Hematopoietic multipotent progenitor cell treated with erythropoietin and hydrocortisone succinate and interleukin-3 and kit ligand, for 6 days (in vitro differentiated cells): ENCODE measurements around the gene BCR.
A peak's percentile ranks its signal among the peaks of the same experiment; 100 is the strongest.
"Not testable (repeated sequence)": the region's sequence is repeated elsewhere in the genome, so short reads cannot be mapped to it uniquely, and the experiment has no call there.

Source experiments
- DNase-seq: peaks from one replicate; pipeline ENCODE4 v3.0.0-alpha.2; 2015

Gene BCR

GRCh38 chr22:23291806-23292452 lies 111.6 kb downstream of the BCR start:
- DNase-seq: no peak

GRCh38 chr22:23292453-23293350 lies 112.4 kb downstream of the BCR start:
- no peak for DNase-seq

GRCh38 chr22:23293720-23294119 lies 113.4 kb downstream of the BCR start:
- no peak for DNase-seq

GRCh38 chr22:23294221-23294620 lies 113.9 kb downstream of the BCR start:
- DNase-seq: no peak

- no peak for DNase-seq
These were observed 120.2 kb downstream of the BCR start for GRCh38 chr22:23300476-23300875.

GRCh38 chr22:23301591-23301990 lies 121.3 kb downstream of the BCR start:
- no peak for DNase-seq

- DNase-seq: no peak
These were observed 122.1 kb downstream of the BCR start for GRCh38 chr22:23302171-23303002.

- DNase-seq: no peak
These were observed 125.1 kb downstream of the BCR start for GRCh38 chr22:23305321-23305910.

- no peak for DNase-seq
These were observed 125.6 kb downstream of the BCR start for GRCh38 chr22:23305922-23306374.

- no peak for DNase-seq
These were observed 126.2 kb downstream of the BCR start for GRCh38 chr22:23306438-23306921.

- DNase-seq: no peak
These were observed 126.6 kb downstream of the BCR start for GRCh38 chr22:23306926-23307325.

GRCh38 chr22:23307511-23307910 lies 127.2 kb downstream of the BCR start:
- not testable (repeated sequence) for DNase-seq

GRCh38 chr22:23309261-23309660 lies 129.0 kb downstream of the BCR start:
- not testable (repeated sequence) for DNase-seq

- not testable (repeated sequence) for DNase-seq
These were observed 130.3 kb downstream of the BCR start for GRCh38 chr22:23310443-23311097.

- not testable (repeated sequence) for DNase-seq
These were observed 131.5 kb downstream of the BCR start for GRCh38 chr22:23311635-23312420.

GRCh38 chr22:23313791-23314567 lies 133.7 kb downstream of the BCR start:
- no peak for DNase-seq

- DNase-seq: peak; percentile 52
These were observed 135.1 kb downstream of the BCR start for GRCh38 chr22:23315341-23315917.

GRCh38 chr22:23316596-23316995 lies 136.3 kb downstream of the BCR start:
- not testable (repeated sequence) for DNase-seq

GRCh38 chr22:23318316-23318715 lies 138.0 kb downstream of the BCR start:
- DNase-seq: not testable (repeated sequence)
